MV-4-11 (cell line): ENCODE data around the gene MOXD1.

ENCODE experiments used
- DNase-seq: peaks from one replicate; lab custom pipeline; 2025; lab: John Stamatoyannopoulos, UW

Gene MOXD1

GRCh38 chr6:132399376-132400074 is 1.8 kb downstream of the MOXD1 start:
- no peak for DNase-seq

- no peak for DNase-seq
Observed at GRCh38 chr6:132395015-132395597, 6.2 kb downstream of the MOXD1 start.

- DNase-seq = no peak
Observed at GRCh38 chr6:132392792-132393191, 8.5 kb downstream of the MOXD1 start.

- no peak for DNase-seq
Observed at GRCh38 chr6:132392270-132392646, 9.0 kb downstream of the MOXD1 start.

- no peak for DNase-seq
Observed at GRCh38 chr6:132391391-132392269, 9.6 kb downstream of the MOXD1 start.

GRCh38 chr6:132390451-132390850 is 10.8 kb downstream of the MOXD1 start:
- no peak for DNase-seq

- DNase-seq = no peak
Observed at GRCh38 chr6:132390017-132390416, 11.3 kb downstream of the MOXD1 start.

GRCh38 chr6:132388291-132388690 is 13.0 kb downstream of the MOXD1 start:
- no peak for DNase-seq

GRCh38 chr6:132382630-132383175 is 18.6 kb downstream of the MOXD1 start:
- no peak for DNase-seq

- DNase-seq = no peak
Observed at GRCh38 chr6:132381381-132381780, 19.9 kb downstream of the MOXD1 start.

GRCh38 chr6:132380358-132381029 is 20.8 kb downstream of the MOXD1 start:
- DNase-seq = no peak

- DNase-seq = no peak
Observed at GRCh38 chr6:132369526-132369925, 31.7 kb downstream of the MOXD1 start.

GRCh38 chr6:132368916-132369481 is 32.3 kb downstream of the MOXD1 start:
- no peak for DNase-seq

GRCh38 chr6:132365281-132365907 is 35.9 kb downstream of the MOXD1 start:
- peak; percentile 31 for DNase-seq

GRCh38 chr6:132364306-132365074 is 36.8 kb downstream of the MOXD1 start:
- no peak for DNase-seq

- DNase-seq = peak; percentile 20
Observed at GRCh38 chr6:132362442-132363185, 38.7 kb downstream of the MOXD1 start.

GRCh38 chr6:132361101-132361500 is 40.2 kb downstream of the MOXD1 start:
- no peak for DNase-seq

- DNase-seq = no peak
Observed at GRCh38 chr6:132359886-132360285, 41.4 kb downstream of the MOXD1 start.

- DNase-seq = no peak
Observed at GRCh38 chr6:132357120-132357519, 44.2 kb downstream of the MOXD1 start.
